Measurements from ENCODE around the gene MINAR2.
A peak's percentile ranks its signal among the peaks of the same experiment; 100 is the strongest.

The MINAR2 gene

GRCh38 chr5:129746876-129747275 lies 1.0 kb upstream of the MINAR2 start:
- FAIRE-seq = no peak
- TF ChIP-seq POLR2A (IDR thresholded peaks at IDR 0.05; ENCODE audit: low read depth, low read length) (no peak), POLR2AphosphoS5 (IDR thresholded peaks at IDR 0.05; ENCODE audit: low read depth, low read length) (no peak), TAF1 (IDR thresholded peaks at IDR 0.05; ENCODE audit: borderline replicate concordance, low read depth, low read length) (no peak)

DNA sequence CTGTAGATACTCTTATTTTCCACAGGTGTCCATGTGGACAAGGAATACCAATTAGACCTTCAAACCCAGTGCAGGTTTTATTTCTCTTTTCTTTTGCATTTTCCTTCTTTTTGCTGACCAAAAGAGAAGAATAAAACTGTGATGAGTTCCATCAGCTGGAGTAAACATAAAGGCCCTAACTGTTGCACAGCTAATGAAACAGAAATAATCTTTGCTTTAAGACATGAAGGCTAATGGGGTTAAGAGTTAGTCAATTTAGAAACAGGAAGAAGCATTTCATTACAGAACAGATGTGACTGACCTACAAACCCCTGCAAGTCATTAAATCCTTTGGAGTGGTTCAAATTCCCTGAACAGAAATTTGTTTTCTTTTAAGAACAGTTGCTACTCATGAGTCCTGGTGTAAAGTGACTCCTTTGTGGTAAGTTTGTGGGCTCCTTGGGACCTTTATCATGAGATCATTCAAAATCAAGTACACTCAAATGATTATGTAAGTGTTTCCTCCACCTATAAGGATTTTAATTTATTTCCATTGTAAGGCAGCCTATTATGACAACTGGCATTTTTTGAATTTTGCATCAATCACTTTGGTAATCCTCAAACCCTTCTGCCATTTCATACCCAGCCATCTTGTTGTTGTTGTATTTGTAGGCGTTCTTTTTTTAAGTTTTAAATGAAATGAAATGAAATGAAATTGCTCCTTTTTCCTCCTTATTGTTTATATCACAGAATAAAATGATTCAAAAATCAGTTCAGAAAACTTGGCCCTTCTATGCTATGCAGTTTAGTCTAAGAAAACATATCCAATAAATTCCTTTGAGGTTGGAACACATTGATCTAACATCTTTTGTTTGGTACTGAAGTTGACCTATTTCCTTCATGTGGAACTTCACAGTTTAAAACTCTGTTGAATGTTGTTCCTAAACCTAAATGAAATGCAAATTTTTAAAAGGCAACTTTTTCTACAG lies 1.3 kb downstream of the MINAR2 start:
- FAIRE-seq (no peak), DNase-seq (ENCODE audit: insufficient read length) (no peak)
- TF ChIP-seq POLR2A (IDR thresholded peaks at IDR 0.05; ENCODE audit: low read depth, low read length) (no peak), POLR2AphosphoS5 (IDR thresholded peaks at IDR 0.05; ENCODE audit: low read depth, low read length) (no peak), TAF1 (IDR thresholded peaks at IDR 0.05; ENCODE audit: borderline replicate concordance, low read depth, low read length) (no peak)

More at GRCh38 chr5:129746876-129747275, 1.0 kb upstream of the MINAR2 start:
- no peak for DNase-seq (ENCODE audit: insufficient read length)

- TF ChIP-seq POLR2A (IDR thresholded peaks at IDR 0.05; ENCODE audit: low read depth, low read length) (no peak), POLR2AphosphoS5 (IDR thresholded peaks at IDR 0.05; ENCODE audit: low read depth, low read length) (no peak), TAF1 (IDR thresholded peaks at IDR 0.05; ENCODE audit: borderline replicate concordance, low read depth, low read length) (no peak)
- no peak for FAIRE-seq
- no peak for DNase-seq (ENCODE audit: insufficient read length)
Observed at GRCh38 chr5:129760636-129761325, 12.9 kb downstream of the MINAR2 start.

DNA sequence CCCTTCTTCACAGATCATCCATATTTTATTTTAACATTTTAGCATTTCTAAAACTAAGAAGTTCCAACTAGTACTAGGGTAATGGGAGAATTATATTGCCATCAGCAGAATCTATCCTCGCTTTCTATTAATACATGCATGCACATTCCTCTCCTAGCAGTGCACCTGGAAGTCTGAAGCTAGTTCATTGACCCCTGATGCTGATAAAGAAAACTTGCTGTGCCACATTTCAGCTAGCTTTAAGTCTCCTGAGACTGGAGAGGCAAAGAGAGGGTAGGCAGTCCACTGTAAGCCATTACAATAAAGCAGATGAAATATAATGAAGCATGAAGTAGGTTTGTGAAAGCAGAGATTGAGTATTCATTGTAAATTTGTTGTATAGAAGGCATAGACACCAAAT lies 15.8 kb downstream of the MINAR2 start:
- DNase-seq (ENCODE audit: insufficient read length) = no peak
- TF ChIP-seq POLR2A (IDR thresholded peaks at IDR 0.05; ENCODE audit: low read depth, low read length) (no peak), POLR2AphosphoS5 (IDR thresholded peaks at IDR 0.05; ENCODE audit: low read depth, low read length) (no peak), TAF1 (IDR thresholded peaks at IDR 0.05; ENCODE audit: borderline replicate concordance, low read depth, low read length) (no peak)
- FAIRE-seq = no peak

DNA sequence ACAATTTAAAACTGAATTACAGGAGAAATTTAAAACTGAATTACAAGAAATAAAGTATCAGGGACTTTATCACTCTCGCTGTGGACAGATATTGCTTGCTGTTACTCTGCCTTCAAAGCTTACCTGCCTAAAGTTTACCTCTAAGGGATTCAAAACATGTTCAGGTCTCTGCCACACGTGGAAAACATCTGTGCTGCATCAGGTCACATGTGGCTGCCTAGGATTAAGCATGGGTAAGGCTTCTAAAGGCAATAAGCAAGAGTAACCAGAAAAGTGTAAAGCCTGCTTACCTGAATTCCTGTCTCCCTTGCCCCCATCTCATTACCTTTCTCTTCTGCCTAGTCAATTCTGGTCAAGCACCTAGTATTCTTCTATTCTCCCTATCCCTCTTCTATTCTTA lies 18.9 kb downstream of the MINAR2 start:
- DNase-seq (ENCODE audit: insufficient read length) = no peak
- TF ChIP-seq POLR2AphosphoS5 (IDR thresholded peaks at IDR 0.05; ENCODE audit: low read depth, low read length) = no peak
- TF ChIP-seq TAF1 (IDR thresholded peaks at IDR 0.05; ENCODE audit: borderline replicate concordance, low read depth, low read length) = no peak
- no peak for TF ChIP-seq POLR2A (IDR thresholded peaks at IDR 0.05; ENCODE audit: low read depth, low read length)
- FAIRE-seq = no peak

DNA sequence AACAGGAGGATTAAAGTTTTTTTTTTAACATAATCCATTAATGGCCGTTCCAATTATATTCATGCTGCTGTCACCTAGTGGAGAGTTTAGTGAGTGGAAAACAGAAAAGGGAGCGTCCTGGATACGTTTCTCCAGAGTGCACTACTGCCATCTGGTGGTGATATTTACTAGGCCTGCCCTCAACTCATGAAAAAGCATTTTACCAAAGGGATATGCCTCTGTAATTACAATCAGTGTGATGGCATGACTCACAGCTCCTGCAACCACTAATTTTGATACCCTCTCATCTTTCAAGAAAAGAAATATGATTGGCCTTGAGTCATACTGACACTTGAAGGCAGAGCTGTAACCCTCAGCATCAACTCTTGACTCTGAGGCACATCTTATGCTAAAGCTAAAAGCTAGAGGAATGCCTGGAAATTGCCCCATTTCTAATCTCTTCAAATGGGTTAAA lies 20.1 kb downstream of the MINAR2 start:
- DNase-seq (ENCODE audit: insufficient read length) (peak; percentile 7), FAIRE-seq (peak; percentile 93)
- TF ChIP-seq TAF1 (IDR thresholded peaks at IDR 0.05; ENCODE audit: borderline replicate concordance, low read depth, low read length) (no peak), POLR2A (IDR thresholded peaks at IDR 0.05; ENCODE audit: low read depth, low read length) (no peak), POLR2AphosphoS5 (IDR thresholded peaks at IDR 0.05; ENCODE audit: low read depth, low read length) (no peak)

- DNase-seq (ENCODE audit: insufficient read length) = no peak
- no peak for FAIRE-seq
- TF ChIP-seq TAF1 (IDR thresholded peaks at IDR 0.05; ENCODE audit: borderline replicate concordance, low read depth, low read length) = no peak
- TF ChIP-seq POLR2A (IDR thresholded peaks at IDR 0.05; ENCODE audit: low read depth, low read length) = no peak
- TF ChIP-seq POLR2AphosphoS5 (IDR thresholded peaks at IDR 0.05; ENCODE audit: low read depth, low read length) = no peak
Observed at GRCh38 chr5:129768735-129769134, 20.8 kb downstream of the MINAR2 start.

- DNase-seq (ENCODE audit: insufficient read length) (no peak), FAIRE-seq (no peak)
- no peak for TF ChIP-seq POLR2A (IDR thresholded peaks at IDR 0.05; ENCODE audit: low read depth, low read length)
- TF ChIP-seq TAF1 (IDR thresholded peaks at IDR 0.05; ENCODE audit: borderline replicate concordance, low read depth, low read length) = no peak
- TF ChIP-seq POLR2AphosphoS5 (IDR thresholded peaks at IDR 0.05; ENCODE audit: low read depth, low read length) = no peak
Observed at GRCh38 chr5:129770024-129770820, 22.3 kb downstream of the MINAR2 start.

DNA sequence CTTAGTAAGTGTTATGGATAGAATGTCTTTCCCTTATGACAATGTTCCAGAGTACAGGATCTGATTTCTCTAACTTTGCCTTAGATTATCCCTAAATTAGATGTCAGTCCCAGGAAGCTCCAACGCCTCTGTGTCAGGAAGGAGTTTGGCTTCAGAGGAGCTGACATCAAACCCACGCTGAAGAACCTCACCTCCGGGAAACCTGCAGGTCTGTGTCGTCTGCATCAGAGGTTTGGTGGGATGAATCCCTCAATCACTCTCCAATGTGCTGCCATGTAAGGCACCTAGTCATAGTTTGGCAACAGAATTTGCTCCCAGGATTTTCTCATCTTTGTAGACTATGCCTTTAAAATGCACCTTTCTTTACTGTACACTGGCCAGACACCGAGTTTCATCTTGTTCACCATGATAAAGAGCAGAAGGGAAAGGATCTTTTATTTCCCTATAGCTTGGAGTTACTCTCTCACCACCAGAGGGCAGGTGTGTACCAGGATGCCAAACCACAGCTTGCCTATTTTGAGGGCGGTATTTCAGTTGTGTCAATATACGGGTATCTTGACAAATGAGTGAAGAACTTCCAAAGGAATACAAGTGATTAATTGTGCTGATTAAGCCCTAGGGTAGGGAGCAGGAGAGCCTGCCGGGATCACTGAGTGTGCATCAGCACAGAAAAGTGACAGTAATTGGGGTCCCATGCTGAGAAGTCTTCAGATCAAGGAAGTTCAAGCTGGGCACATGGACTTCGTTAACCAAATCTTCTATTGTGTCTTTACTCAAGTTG lies 23.4 kb downstream of the MINAR2 start:
- TF ChIP-seq TAF1 (IDR thresholded peaks at IDR 0.05; ENCODE audit: borderline replicate concordance, low read depth, low read length) (no peak), POLR2AphosphoS5 (IDR thresholded peaks at IDR 0.05; ENCODE audit: low read depth, low read length) (no peak), POLR2A (IDR thresholded peaks at IDR 0.05; ENCODE audit: low read depth, low read length) (no peak)
- FAIRE-seq (peak; percentile 36), DNase-seq (ENCODE audit: insufficient read length) (peak; percentile 10)

DNA sequence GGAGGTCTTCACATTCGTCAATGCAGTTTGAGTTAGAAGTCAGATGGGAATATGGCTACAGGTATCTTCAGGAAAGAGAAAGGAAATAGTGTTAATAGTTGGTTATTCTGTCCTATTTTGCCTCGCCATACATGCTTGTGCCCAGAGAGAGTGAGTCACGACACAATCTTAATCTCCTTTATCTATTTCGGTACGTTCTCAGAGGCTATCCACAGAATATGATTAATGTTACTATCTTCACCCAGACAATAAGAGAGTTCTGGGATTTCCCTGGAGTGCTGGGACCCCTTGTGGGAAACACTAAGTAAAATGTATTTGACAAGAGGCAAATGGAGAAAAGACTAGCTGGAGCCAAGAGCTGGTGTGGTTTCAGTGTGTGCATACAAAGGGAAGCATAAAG lies 25.5 kb downstream of the MINAR2 start:
- TF ChIP-seq POLR2A (IDR thresholded peaks at IDR 0.05; ENCODE audit: low read depth, low read length) = no peak
- TF ChIP-seq TAF1 (IDR thresholded peaks at IDR 0.05; ENCODE audit: borderline replicate concordance, low read depth, low read length) = no peak
- no peak for TF ChIP-seq POLR2AphosphoS5 (IDR thresholded peaks at IDR 0.05; ENCODE audit: low read depth, low read length)
- no peak for DNase-seq (ENCODE audit: insufficient read length)
- FAIRE-seq = no peak
